OCI-LY7 (cell line): ENCODE data around the gene PPP1CA. TPM values are rescaled to one million over a fixed set of nuclear protein-coding genes. Genes with fewer than 3 reads are reported as not detected.

Experiments
- BruUV-seq: library from RNA; stranded (reverse); fragments of 400-500 nt; replicated peaks from 2 replicates; lab custom pipeline; 2021; lab: Mats Ljungman, UMichigan
- CTCF ChIA-PET: fragments of 300-600 bp; sonication (Branson Sonifier 250); formaldehyde crosslinking; loops from one replicate; lab custom pipeline; 2022; ENCODE audit warnings: antibody characterized with exemption; ENCODE audit not compliant: unreplicated experiment; lab: Charles Lee
- POLR2A ChIA-PET: fragments of 300-600 bp; sonication (Branson Sonifier 250); formaldehyde crosslinking; loops from one replicate; lab custom pipeline; 2022; ENCODE audit warnings: antibody characterized with exemption; lab: Charles Lee
- DNase-seq: peaks from one replicate; pipeline ENCODE4 v3.0.0-alpha.2; 2015; ENCODE audit warnings: low spot score
- H2AFZ ChIP-seq: fragments of 200-600 bp; sonication (generic), shearing (Covaris generic); 2 replicates; pipeline ENCODE4 v1.6.1; 2014; ENCODE audit warnings: mild to moderate bottlenecking, antibody characterized with exemption, low read length, moderate library complexity
- H3K27ac ChIP-seq: fragments of 200-600 bp; sonication (generic); 2 replicates; pipeline ENCODE4 v1.5.1; 2014; ENCODE audit warnings: mixed run types, low read depth, mild to moderate bottlenecking, moderate library complexity, low read length, inconsistent platforms; ENCODE audit not compliant: poor library complexity, severe bottlenecking
- H3K36me3 ChIP-seq: fragments of 200-600 bp; sonication (generic); 2 replicates; pipeline ENCODE4 v1.6.1; 2014; ENCODE audit warnings: mild to moderate bottlenecking, antibody characterized with exemption, low read length, moderate library complexity, mixed read lengths; ENCODE audit not compliant: insufficient read depth
- H3K4me1 ChIP-seq: fragments of 200-600 bp; sonication (generic); 2 replicates; pipeline ENCODE4 v1.5.1; 2014; ENCODE audit warnings: mild to moderate bottlenecking, low read length; ENCODE audit not compliant: insufficient read depth, poor library complexity, severe bottlenecking
- H3K4me2 ChIP-seq: fragments of 200-600 bp; sonication (generic); 2 replicates; pipeline ENCODE4 v1.6.1; 2014; ENCODE audit warnings: mild to moderate bottlenecking, low read length
- H3K4me3 ChIP-seq: fragments of 200-600 bp; sonication (generic); 2 replicates; pipeline ENCODE4 v1.5.1; 2014; ENCODE audit warnings: mild to moderate bottlenecking, low read depth, low read length; ENCODE audit not compliant: poor library complexity, severe bottlenecking
- H3K79me2 ChIP-seq: fragments of 200-600 bp; sonication (generic); 2 replicates; pipeline ENCODE4 v1.6.1; 2016; ENCODE audit warnings: low read depth, mild to moderate bottlenecking, low read length, moderate library complexity, mixed read lengths; ENCODE audit not compliant: insufficient read depth
- H3K9me2 ChIP-seq: fragments of 200-600 bp; sonication (generic); 2 replicates; pipeline ENCODE4 v1.6.1; 2016; ENCODE audit warnings: mild to moderate bottlenecking, low read length, mixed read lengths; ENCODE audit not compliant: insufficient read depth
- H3K9me3 ChIP-seq: fragments of 200-600 bp; sonication (generic); 2 replicates; pipeline ENCODE4 v1.6.1; 2014; ENCODE audit warnings: mild to moderate bottlenecking, mixed run types, low read length, mixed read lengths
- H4K20me1 ChIP-seq: fragments of 200-600 bp; sonication (generic); 2 replicates; pipeline ENCODE4 v1.6.1; 2014; ENCODE audit warnings: mild to moderate bottlenecking, antibody characterized with exemption, low read length, moderate library complexity, mixed read lengths; ENCODE audit not compliant: insufficient read depth
- CTCF ChIP-seq: fragments of 200-600 bp; sonication (generic); conservative IDR thresholded peaks from 2 replicates; pipeline ENCODE4 v1.5.1; 2014; ENCODE audit warnings: mild to moderate bottlenecking, antibody characterized with exemption, low read length, moderate library complexity, mixed read lengths
- EZH2phosphoT487 ChIP-seq: fragments of 200-600 bp; sonication (generic); IDR thresholded peaks from 2 replicates; pipeline ENCODE4 v1.6.1; 2018; ENCODE audit warnings: low read depth, borderline replicate concordance, mild to moderate bottlenecking, mixed run types, antibody characterized with exemption, low read length, moderate library complexity, mixed read lengths
- intact Hi-C: fragments of 100-400 bp; cut with micrococcal nuclease; formaldehyde crosslinking; loops from one replicate; pipeline ENCODE4 v1.10.0; 2022; ENCODE audit not compliant: unreplicated experiment
- total RNA-seq, 2 experiments: library from RNA; depleted of rRNA in 1 of 2; stranded (reverse); fragments of >200 nt in 1 of 2; shearing (Covaris generic) in 1 of 2; gene quantifications; 2 replicates each; pipeline ENCODE4 v1.2.3, GENCODE V29; 2014 to 2022

The PPP1CA gene
- total RNA-seq, 2 experiments from 2014 or later, result 210 to 311 TPM

GRCh38 chr11:67369801-67370284 lies 31.8 kb downstream of the PPP1CA start:
- no TSS peak for BruUV-seq
- H3K79me2 ChIP-seq, result no peaks in the 10 kb centered on the region
- POLR2A ChIA-PET, result interaction anchor here (0.6 to 1.5 kb wide), 4 partner anchors 8 to 69 kb away, joined by 3 to 8 read pairs (median 4); no protein-coding TSS in a partner anchor
- no peaks in the 10 kb centered on the region for H3K36me3 ChIP-seq
- no peak for TF ChIP-seq CTCF
- TF ChIP-seq EZH2phosphoT487, result no peak
- H3K4me2 ChIP-seq, result no peak overlapping the region
- H2AFZ ChIP-seq, result no peak overlapping the region
- H3K27ac ChIP-seq, result no peak overlapping the region
- intact Hi-C loops, result no loop called here
- CTCF ChIA-PET, result interaction anchor here (0.6 to 1.6 kb wide), 4 partner anchors 15 to 361 kb away, joined by 3 to 5 read pairs (median 3); no protein-coding TSS in a partner anchor
- no peak for DNase-seq
- no peaks in the 10 kb centered on the region for H3K9me2 ChIP-seq
- H3K9me3 ChIP-seq, result no peaks in the 10 kb centered on the region
- peaks cover 41% of the 10 kb centered on the region for H3K4me1 ChIP-seq
- no peak overlapping the region for H3K4me3 ChIP-seq
- H4K20me1 ChIP-seq, result no peaks in the 10 kb centered on the region

GRCh38 chr11:67369275-67369674 lies 32.4 kb downstream of the PPP1CA start:
- CTCF ChIA-PET, result interaction anchor here (0.6 kb wide), 1 partner anchor 360 kb away, joined by 3 read pairs; no protein-coding TSS in a partner anchor
- Histone ChIP-seq H3K79me2 (no peaks in the 10 kb centered on the region), H3K9me2 (no peaks in the 10 kb centered on the region), H3K4me1 (peaks cover 41% of the 10 kb centered on the region), H3K9me3 (no peaks in the 10 kb centered on the region), H2AFZ (no peak overlapping the region), H3K36me3 (no peaks in the 10 kb centered on the region), H3K27ac (no peak overlapping the region), H4K20me1 (no peaks in the 10 kb centered on the region), H3K4me2 (no peak overlapping the region), H3K4me3 (no peak overlapping the region)
- intact Hi-C loops, result no loop called here
- BruUV-seq, result no TSS peak
- DNase-seq, result no peak
- TF ChIP-seq CTCF (no peak), EZH2phosphoT487 (no peak)
- POLR2A ChIA-PET, result interaction anchor here (1.1 to 1.5 kb wide), 2 partner anchors 8 to 34 kb away, joined by 3 to 5 read pairs; no protein-coding TSS in a partner anchor

- Histone ChIP-seq H3K79me2 (no peaks in the 10 kb centered on the region), H3K4me3 (no peak overlapping the region), H3K36me3 (no peaks in the 10 kb centered on the region), H3K9me3 (no peaks in the 10 kb centered on the region), H3K4me2 (no peak overlapping the region), H3K4me1 (peaks cover 37% of the 10 kb centered on the region), H3K27ac (no peak overlapping the region), H3K9me2 (no peaks in the 10 kb centered on the region), H2AFZ (no peak overlapping the region), H4K20me1 (no peaks in the 10 kb centered on the region)
- CTCF ChIA-PET, result no interaction called here
- TF ChIP-seq EZH2phosphoT487 (no peak), CTCF (no peak)
- no TSS peak for BruUV-seq
- POLR2A ChIA-PET, result interaction anchor here (0.6 kb wide), 1 partner anchor 111 kb away, joined by 3 read pairs; no protein-coding TSS in a partner anchor
- no peak for DNase-seq
- intact Hi-C loops, result no loop called here
Observed at GRCh38 chr11:67368621-67369020, 33.0 kb downstream of the PPP1CA start.
